Loucy (cell line): ENCODE results near the gene PIK3CD.

Experiments used
- EZH2phosphoT487 ChIP-seq: fragments of 200-600 bp; IDR thresholded peaks from 2 replicates; pipeline ENCODE4 v1.6.1; 2018; ENCODE audit warnings: antibody characterized with exemption, mild to moderate bottlenecking, moderate library complexity, borderline replicate concordance
- TF ChIP-seq, protein P1 (sequence below): fragments of 200-600 bp; sonication (generic); conservative IDR thresholded peaks from 2 replicates; pipeline ENCODE4 v1.5.1; 2014; ENCODE audit warnings: mild to moderate bottlenecking, antibody characterized with exemption, low read length

DNA sequence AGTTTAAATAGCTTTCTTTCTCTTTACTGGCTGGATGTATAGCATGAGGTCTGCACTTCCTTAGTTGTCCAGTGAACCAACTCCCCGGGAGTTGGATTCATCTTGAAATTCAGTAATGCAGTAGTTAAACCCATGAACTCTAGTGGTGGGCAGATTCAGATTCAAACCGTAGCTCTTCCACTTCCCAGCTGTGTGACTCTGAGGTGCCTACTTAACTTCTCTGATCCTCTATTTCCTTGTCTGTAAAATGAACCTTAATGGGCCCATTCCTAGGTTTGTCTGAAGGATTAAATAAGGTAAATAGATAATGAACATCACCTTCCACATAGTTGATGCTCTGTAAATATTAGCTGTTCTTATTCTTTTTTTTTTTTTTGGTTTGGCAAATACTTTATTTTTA is 16.5 kb downstream of the PIK3CD start:
- TF ChIP-seq, protein P1, sequence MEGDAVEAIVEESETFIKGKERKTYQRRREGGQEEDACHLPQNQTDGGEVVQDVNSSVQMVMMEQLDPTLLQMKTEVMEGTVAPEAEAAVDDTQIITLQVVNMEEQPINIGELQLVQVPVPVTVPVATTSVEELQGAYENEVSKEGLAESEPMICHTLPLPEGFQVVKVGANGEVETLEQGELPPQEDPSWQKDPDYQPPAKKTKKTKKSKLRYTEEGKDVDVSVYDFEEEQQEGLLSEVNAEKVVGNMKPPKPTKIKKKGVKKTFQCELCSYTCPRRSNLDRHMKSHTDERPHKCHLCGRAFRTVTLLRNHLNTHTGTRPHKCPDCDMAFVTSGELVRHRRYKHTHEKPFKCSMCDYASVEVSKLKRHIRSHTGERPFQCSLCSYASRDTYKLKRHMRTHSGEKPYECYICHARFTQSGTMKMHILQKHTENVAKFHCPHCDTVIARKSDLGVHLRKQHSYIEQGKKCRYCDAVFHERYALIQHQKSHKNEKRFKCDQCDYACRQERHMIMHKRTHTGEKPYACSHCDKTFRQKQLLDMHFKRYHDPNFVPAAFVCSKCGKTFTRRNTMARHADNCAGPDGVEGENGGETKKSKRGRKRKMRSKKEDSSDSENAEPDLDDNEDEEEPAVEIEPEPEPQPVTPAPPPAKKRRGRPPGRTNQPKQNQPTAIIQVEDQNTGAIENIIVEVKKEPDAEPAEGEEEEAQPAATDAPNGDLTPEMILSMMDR = no peak
- no peak for TF ChIP-seq EZH2phosphoT487
